B cell (primary cell): ENCODE measurements around the gene PRUNE1. TPM values are rescaled to one million over a fixed set of nuclear protein-coding genes. Genes with fewer than 3 reads are reported as not detected.

Experiments
- ATAC-seq: fragments of 200-7000 bp; cut with Tn5 transposase; one replicate; pipeline ENCODE4 v1.10.0; 2021; ENCODE audit warnings: low read depth, mild to moderate bottlenecking, moderate number of reproducible peaks, moderate library complexity
- CTCF ChIA-PET: fragments of 350-600 bp; sonication (Branson Sonifier 250); formaldehyde crosslinking; loops from one replicate; lab custom pipeline; 2021; ENCODE audit warnings: antibody characterized with exemption, inconsistent platforms; lab: Charles Lee
- POLR2A ChIA-PET: fragments of 350-600 bp; sonication (Branson Sonifier 250); formaldehyde crosslinking; loops from one replicate; lab custom pipeline; 2021; ENCODE audit warnings: antibody characterized with exemption; lab: Charles Lee
- DNase-seq: peaks from one replicate; pipeline ENCODE4 v3.0.0; 2013
- H2AFZ ChIP-seq: 2 replicates; pipeline ENCODE4 v1.6.1; 2012; ENCODE audit warnings: mild to moderate bottlenecking, low read depth, low read length; ENCODE audit not compliant: insufficient read depth, poor library complexity, severe bottlenecking
- H3K27ac ChIP-seq, 2 donors: 1 replicate in 1 of 2; 2 replicates in 1 of 2; pipeline ENCODE4 v1.5.1; 2012 to 2013; ENCODE audit warnings: low read length in 2 of 2, mild to moderate bottlenecking in 2 of 2, moderate library complexity in 1 of 2
- H3K27me3 ChIP-seq, 4 experiments: fragments of 200-600 bp in 1 of 4; sonication (generic) in 1 of 4; replicated peaks in 1 of 4; 1 replicate in 2 of 4; 2 replicates in 2 of 4; pipeline versions ENCODE4 v1.6.1 to v1.7.0; 2013 to 2016; ENCODE audit warnings: low read length in 3 of 4, mild to moderate bottlenecking in 2 of 4, mixed read lengths in 1 of 4, moderate library complexity in 1 of 4; ENCODE audit not compliant: insufficient read depth in 4 of 4, control insufficient read depth in 3 of 4; ENCODE audit errors: control extremely low read depth in 1 of 4
- H3K36me3 ChIP-seq, 2 experiments: replicated peaks in 1 of 2; 1 replicate in 1 of 2; 2 replicates in 1 of 2; pipeline versions ENCODE4 v1.6.1 to v1.7.1; 2013; ENCODE audit warnings: low read length in 1 of 2; ENCODE audit not compliant: insufficient read depth in 2 of 2, control insufficient read depth in 1 of 2; ENCODE audit errors: control extremely low read depth in 1 of 2, extremely low read depth in 1 of 2
- H3K4me1 ChIP-seq, 2 donors: fragments of 200-600 bp in 1 of 2; sonication (generic) in 1 of 2; 1 replicate in 1 of 2; 2 replicates in 1 of 2; pipeline versions ENCODE4 v1.5.1 to v1.6.1; 2013 to 2017; ENCODE audit warnings: low read length in 2 of 2; ENCODE audit not compliant: control insufficient read depth in 2 of 2, insufficient read depth in 2 of 2
- H3K4me2 ChIP-seq: replicated peaks from 2 replicates; pipeline ENCODE3; 2012; ENCODE audit warnings: mild to moderate bottlenecking, low read depth, low read length; ENCODE audit not compliant: poor library complexity, severe bottlenecking
- H3K4me3 ChIP-seq, 5 experiments: fragments of 200-600 bp in 1 of 5; sonication (generic) in 1 of 5; 1 replicate in 3 of 5; 2 replicates in 2 of 5; pipeline versions ENCODE4 v1.5.1 to v1.7.0; 2011 to 2016; ENCODE audit warnings: low read length in 4 of 5, mild to moderate bottlenecking in 4 of 5, low read depth in 2 of 5, control low read depth in 1 of 5, moderate library complexity in 1 of 5; ENCODE audit not compliant: insufficient read depth in 1 of 5; ENCODE audit errors: control extremely low read depth in 1 of 5, extremely low read depth in 1 of 5
- H3K79me2 ChIP-seq: fragments of 200-600 bp; sonication (generic); one replicate; pipeline ENCODE4 v1.6.0; 2016; ENCODE audit warnings: low read length; ENCODE audit not compliant: control insufficient read depth, insufficient read depth
- H3K9ac ChIP-seq: fragments of 200-600 bp; sonication (generic); 2 replicates; pipeline ENCODE4 v1.6.1; 2017; ENCODE audit warnings: mild to moderate bottlenecking, low read length, moderate library complexity
- H3K9me3 ChIP-seq, 3 donors: one replicate each; pipeline versions ENCODE4 v1.6.1 to v1.7.1; 2013; ENCODE audit warnings: low read length in 2 of 3; ENCODE audit not compliant: control insufficient read depth in 2 of 3, insufficient read depth in 1 of 3; ENCODE audit errors: control extremely low read depth in 1 of 3
- H4K20me1 ChIP-seq: 2 replicates; pipeline ENCODE4 v1.6.0; 2012; ENCODE audit warnings: mild to moderate bottlenecking, low read length; ENCODE audit not compliant: insufficient read depth, control insufficient read depth, poor library complexity, severe bottlenecking
- H3K27ac Mint-ChIP-seq: one replicate; pipeline ENCODE4 v1.8.0; 2021; ENCODE audit warnings: mixed read lengths
- H3K27me3 Mint-ChIP-seq: one replicate; pipeline ENCODE4 v1.8.0; 2021; ENCODE audit warnings: mixed read lengths
- H3K4me1 Mint-ChIP-seq: one replicate; pipeline ENCODE4 v1.8.0; 2021; ENCODE audit warnings: mixed read lengths
- H3K4me3 Mint-ChIP-seq: one replicate; pipeline ENCODE4 v1.8.0; 2021; ENCODE audit warnings: mixed read lengths
- H3K9me3 Mint-ChIP-seq: one replicate; pipeline ENCODE4 v1.8.0; 2022; ENCODE audit warnings: mixed read lengths; ENCODE audit not compliant: insufficient read depth
- EZH2 ChIP-seq: IDR thresholded peaks from 2 replicates; pipeline ENCODE4 v1.6.1; 2012; ENCODE audit warnings: borderline replicate concordance, low read depth, mild to moderate bottlenecking, moderate library complexity, low read length; ENCODE audit not compliant: insufficient read depth, poor library complexity, severe bottlenecking
- WGBS: methylation state at CpG from one replicate; pipeline ENCODE4 v1.1.5; 2013; ENCODE audit warnings: missing lambda C conversion rate; ENCODE audit not compliant: insufficient coverage; 5-methylcytosine and 5-hydroxymethylcytosine counted together
- intact Hi-C: fragments of 100-400 bp; cut with micrococcal nuclease; formaldehyde crosslinking; loops from one replicate; pipeline ENCODE4 v1.10.0; 2022
- polyA plus RNA-seq: library from polyadenylated mRNA; depleted of rRNA; stranded (reverse); fragments of >200 nt; gene quantifications from 2 replicates; pipeline ENCODE4 v1.2.3, GENCODE V29; 2012
- total RNA-seq, 2 donors: library from RNA; stranded (reverse); fragments of 120-200 nt in 1 of 2; gene quantifications; 1 replicate in 1 of 2; 2 replicates in 1 of 2; pipeline versions ENCODE4 v1.2.3 to v1.2.4, GENCODE V29; 2013 to 2022
- TF ChIP-seq, protein P1 (sequence below): fragments of 200-600 bp; IDR thresholded peaks from one replicate; pipeline ENCODE4 v1.8.0; 2022; ENCODE audit warnings: antibody characterized with exemption, mild to moderate bottlenecking

Gene PRUNE1
- total and polyA plus RNA-seq, 2 donors (not counting 1 experiment from before 2014, with no cell fraction given) = 15.9 to 21.3 TPM

DNA sequence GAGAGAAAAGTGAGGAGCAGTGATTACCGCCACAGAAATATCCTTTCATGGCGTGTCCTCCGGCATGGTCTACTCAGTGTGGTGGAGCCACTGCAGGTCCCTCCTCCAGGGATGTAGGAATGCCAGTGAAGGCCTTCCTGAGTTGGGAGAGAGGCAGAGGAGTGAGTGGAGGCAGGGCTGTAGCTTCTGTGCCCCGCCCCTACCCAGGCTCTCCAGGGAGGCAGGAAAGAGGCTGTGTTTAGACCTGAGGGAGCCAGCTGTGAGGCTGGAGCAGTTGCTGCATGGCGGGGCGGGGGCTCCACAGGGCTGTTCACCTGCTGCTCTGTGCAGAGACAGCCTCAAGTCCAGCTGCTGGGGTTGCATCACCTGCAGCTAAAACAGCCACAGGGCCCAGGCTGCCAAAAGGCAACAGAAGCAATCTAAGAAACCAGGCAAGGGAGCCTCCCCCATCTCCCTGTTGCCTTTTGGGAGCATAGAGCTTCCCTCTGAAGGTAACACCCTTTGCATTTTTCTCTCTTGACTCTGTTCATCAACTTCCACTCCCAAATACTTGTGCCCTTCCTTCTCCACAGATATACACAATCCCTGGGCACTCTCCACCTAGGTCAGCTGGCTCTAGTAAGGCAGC, 27.0 kb upstream of the PRUNE1 start:
- POLR2A ChIA-PET = interaction anchor here (0.6 kb wide), 1 partner anchor 378 kb away, joined by 3 read pairs; no protein-coding TSS in a partner anchor
- H3K4me2 ChIP-seq = no peak overlapping the region
- 84% methylated on average over 6 of the region's 6 CpGs for WGBS
- Mint-ChIP-seq H3K27me3 (no peaks in the 10 kb centered on the region), H3K9me3 (no peaks in the 10 kb centered on the region), H3K4me3 (no peak overlapping the region), H3K27ac (no peak overlapping the region), H3K4me1 (peaks cover 26% of the 10 kb centered on the region)
- no peak overlapping the region for H3K4me3 ChIP-seq
- H3K4me1 ChIP-seq = peaks cover 20 to 26% of the 10 kb centered on the region in 2 donors
- no peak overlapping the region for H2AFZ ChIP-seq
- no peaks in the 10 kb centered on the region for H3K9me3 ChIP-seq
- intact Hi-C loops = no loop called here
- no peak for ATAC-seq
- no peak overlapping the region for H3K27ac ChIP-seq
- no peaks in the 10 kb centered on the region for H3K79me2 ChIP-seq
- no peaks in the 10 kb centered on the region for H4K20me1 ChIP-seq
- no peak overlapping the region for H3K9ac ChIP-seq
- TF ChIP-seq EZH2 = no peak
- TF ChIP-seq, protein P1, sequence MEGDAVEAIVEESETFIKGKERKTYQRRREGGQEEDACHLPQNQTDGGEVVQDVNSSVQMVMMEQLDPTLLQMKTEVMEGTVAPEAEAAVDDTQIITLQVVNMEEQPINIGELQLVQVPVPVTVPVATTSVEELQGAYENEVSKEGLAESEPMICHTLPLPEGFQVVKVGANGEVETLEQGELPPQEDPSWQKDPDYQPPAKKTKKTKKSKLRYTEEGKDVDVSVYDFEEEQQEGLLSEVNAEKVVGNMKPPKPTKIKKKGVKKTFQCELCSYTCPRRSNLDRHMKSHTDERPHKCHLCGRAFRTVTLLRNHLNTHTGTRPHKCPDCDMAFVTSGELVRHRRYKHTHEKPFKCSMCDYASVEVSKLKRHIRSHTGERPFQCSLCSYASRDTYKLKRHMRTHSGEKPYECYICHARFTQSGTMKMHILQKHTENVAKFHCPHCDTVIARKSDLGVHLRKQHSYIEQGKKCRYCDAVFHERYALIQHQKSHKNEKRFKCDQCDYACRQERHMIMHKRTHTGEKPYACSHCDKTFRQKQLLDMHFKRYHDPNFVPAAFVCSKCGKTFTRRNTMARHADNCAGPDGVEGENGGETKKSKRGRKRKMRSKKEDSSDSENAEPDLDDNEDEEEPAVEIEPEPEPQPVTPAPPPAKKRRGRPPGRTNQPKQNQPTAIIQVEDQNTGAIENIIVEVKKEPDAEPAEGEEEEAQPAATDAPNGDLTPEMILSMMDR = no peak
- H3K27me3 ChIP-seq = no peaks in the 10 kb centered on the region
- CTCF ChIA-PET = interaction anchor here (0.6 to 5.7 kb wide), 8 partner anchors 12 to 316 kb away, joined by 3 to 35 read pairs (median 10); partner anchors contain the start of gene MINDY1
- no peaks in the 10 kb centered on the region for H3K36me3 ChIP-seq
- no peak for DNase-seq
